GM12878 (cell line): Measurements from ENCODE around the gene NDUFS4. TPM values are rescaled to one million over a fixed set of nuclear protein-coding genes. Genes with fewer than 3 reads are reported as not detected.

Source experiments
- ATAC-seq: fragments of 200-7000 bp; cut with Tn5 transposase; 3 replicates; pipeline ENCODE4 v1.9.1; 2020; ENCODE audit warnings: mild to moderate bottlenecking, moderate library complexity
- BruUV-seq: library from RNA; stranded (reverse); fragments of 400-500 nt; replicated peaks from 2 replicates; lab custom pipeline; 2021; lab: Mats Ljungman, UMichigan
- CTCF ChIA-PET: fragments of 300-600 bp; sonication (Branson Sonifier 250); formaldehyde crosslinking; extraction: SDS; loops from one replicate; lab custom pipeline; 2021; ENCODE audit warnings: inconsistent platforms; lab: Yijun Ruan, JAX
- POLR2A ChIA-PET: fragments of 350-600 bp; formaldehyde crosslinking; extraction: SDS; loops from one replicate; lab custom pipeline; 2021; ENCODE audit warnings: inconsistent platforms; lab: Charles Lee
- RAD21 ChIA-PET: fragments of 300-600 bp; sonication (Branson Sonifier 250); formaldehyde crosslinking; loops from one replicate; lab custom pipeline; 2023; ENCODE audit warnings: antibody characterized with exemption; ENCODE audit not compliant: unreplicated experiment; lab: Charles Lee
- SMC1A ChIA-PET: fragments of 300-600 bp; sonication (Branson Sonifier 250); formaldehyde crosslinking; loops from one replicate; lab custom pipeline; 2023; ENCODE audit not compliant: unreplicated experiment, uncharacterized antibody; lab: Charles Lee
- DNase-seq: peaks from one replicate; pipeline ENCODE4 v3.0.0-alpha.2; 2011; ENCODE audit warnings: low read depth, low spot score
- FAIRE-seq: peaks from 3 replicates; lab custom pipeline; 2011; peaks lifted over from hg19 to GRCh38; lab: Jason Lieb, UNC
- H2AFZ ChIP-seq: 2 replicates; pipeline ENCODE4 v1.6.0; 2011; ENCODE audit warnings: low read depth, low read length, control low read depth; ENCODE audit not compliant: control insufficient read depth
- H3K27ac ChIP-seq: 2 replicates; pipeline ENCODE4 v1.5.1; 2011; ENCODE audit warnings: control low read depth; ENCODE audit not compliant: control insufficient read depth, insufficient read depth
- H3K27me3 ChIP-seq, 2 experiments: replicated peaks in 1 of 2; 2 replicates each; pipeline versions ENCODE4 v1.6.0 to v1.6.1; 2011; ENCODE audit warnings: low read length in 1 of 2; ENCODE audit not compliant: control insufficient read depth in 2 of 2, insufficient read depth in 2 of 2
- H3K36me3 ChIP-seq, 2 experiments: 2 replicates each; pipeline ENCODE4 v1.5.1; 2011; ENCODE audit warnings: low read length in 1 of 2; ENCODE audit not compliant: control insufficient read depth in 2 of 2, insufficient read depth in 2 of 2
- H3K4me1 ChIP-seq: 2 replicates; pipeline ENCODE4 v1.6.1; 2011; ENCODE audit warnings: mild to moderate bottlenecking, low read length, moderate library complexity, mixed read lengths; ENCODE audit not compliant: control insufficient read depth, insufficient read depth
- H3K4me2 ChIP-seq: 2 replicates; pipeline ENCODE4 v1.6.0; 2011; ENCODE audit warnings: control low read depth; ENCODE audit not compliant: control insufficient read depth, insufficient read depth
- H3K4me3 ChIP-seq: fragments of 200-600 bp; sonication (generic); 2 replicates; pipeline ENCODE4 v1.5.1; 2016
- H3K79me2 ChIP-seq: 2 replicates; pipeline ENCODE4 v1.6.0; 2011; ENCODE audit warnings: low read length; ENCODE audit not compliant: control insufficient read depth, insufficient read depth
- H3K9ac ChIP-seq: 2 replicates; pipeline ENCODE4 v1.8.0; 2011; ENCODE audit warnings: low read length, control low read depth, mixed read lengths; ENCODE audit not compliant: control insufficient read depth, insufficient read depth
- H3K9me3 ChIP-seq: replicated peaks from 3 replicates; pipeline ENCODE4 v1.5.1; 2011; ENCODE audit warnings: mild to moderate bottlenecking, low read length; ENCODE audit not compliant: control insufficient read depth, insufficient read depth
- H4K20me1 ChIP-seq: 2 replicates; pipeline ENCODE4 v1.6.0; 2011; ENCODE audit not compliant: control insufficient read depth, insufficient read depth
- EZH2 ChIP-seq: IDR thresholded peaks from 2 replicates; pipeline ENCODE4 v1.6.1; 2012; ENCODE audit warnings: low read depth, mild to moderate bottlenecking, control low read depth, inconsistent platforms, low read length, borderline replicate concordance; ENCODE audit not compliant: control insufficient read depth
- NFIC ChIP-seq: IDR thresholded peaks from 2 replicates; pipeline ENCODE4 v1.6.1; 2012; ENCODE audit warnings: low read depth, mild to moderate bottlenecking, inconsistent platforms, low read length, moderate library complexity
- PBX3 ChIP-seq: IDR thresholded peaks from 2 replicates; pipeline ENCODE4 v1.6.1; 2011; ENCODE audit warnings: mild to moderate bottlenecking, low read depth, low read length, moderate library complexity; ENCODE audit not compliant: insufficient replicate concordance
- TCF12 ChIP-seq: IDR thresholded peaks from 2 replicates; pipeline ENCODE4 v1.6.1; 2011; ENCODE audit warnings: low read depth, mild to moderate bottlenecking, low read length
- ZNF384 ChIP-seq: IDR thresholded peaks from 2 replicates; pipeline ENCODE4 v1.6.1; 2012; ENCODE audit warnings: low read depth, mild to moderate bottlenecking, low read length, improper control_type of control experiment, borderline replicate concordance
- in situ Hi-C: fragments of 300-500 bp; cut with MboI; formaldehyde crosslinking; loops from 9 replicates; pipeline ENCODE4 v1.14.3; 2018; ENCODE audit warnings: mixed read lengths
- intact Hi-C: fragments of 100-400 bp; cut with micrococcal nuclease; formaldehyde crosslinking; loops from one replicate; pipeline ENCODE4 v1.14.2; 2022; ENCODE audit not compliant: unreplicated experiment
- polyA plus RNA-seq, 11 experiments: library from polyadenylated mRNA; depleted of rRNA in 4 of 11; unstranded in 6 of 11; stranded (reverse) in 5 of 11; fragments of >200 nt; fragmentation: Nextera tagmentation in 4 of 11; fragmentation: Illumina TruSeq in 1 of 11; extraction: Ambion mirVana in 4 of 11; extraction: Trizol in 1 of 11; gene quantifications; 1 replicate in 1 of 11; 2 replicates in 10 of 11; pipeline versions ENCODE4 v1.2.1 to v1.2.3, GENCODE V29; 2011 to 2016; ENCODE audit warnings: inconsistent platforms in 2 of 11, missing spikeins in 2 of 11, low read depth in 1 of 11
- total RNA-seq, 4 experiments: library from RNA; depleted of rRNA in 3 of 4; stranded (reverse); fragments of >200 nt in 3 of 4; fragmentation: Illumina TruSeq in 1 of 4; extraction: Trizol in 1 of 4; gene quantifications; 2 replicates each; pipeline versions ENCODE4 v1.2.1 to v1.2.3, GENCODE V29; 2013 to 2021
- TF ChIP-seq, protein P1 (sequence below): IDR thresholded peaks from 2 replicates; pipeline ENCODE4 v1.6.1; 2012; ENCODE audit warnings: low read depth, low read length, improper control_type of control experiment

NDUFS4 gene
- total and polyA plus RNA-seq, 10 of the 15 experiments (the other 5 are each of a cell fraction or from before 2014, with no cell fraction given) = 69.9 to 366 (median 114) TPM

- CTCF ChIA-PET = no interaction called here
- intact Hi-C loops (no loop called here), in situ Hi-C loops (no loop called here)
- SMC1A ChIA-PET = interaction anchor here (0.6 kb wide), 1 partner anchor 538 kb away, joined by 3 read pairs; no protein-coding TSS in a partner anchor
- Histone ChIP-seq H3K9ac (no peak overlapping the region), H3K9me3 (no peaks in the 10 kb centered on the region; the same call in 1 of the 3 replicates), H3K4me1 (no peaks in the 10 kb centered on the region), H3K36me3 (no peaks in the 10 kb centered on the region), H4K20me1 (no peaks in the 10 kb centered on the region), H3K79me2 (no peaks in the 10 kb centered on the region), H3K27me3 (no peaks in the 10 kb centered on the region), H2AFZ (no peak overlapping the region), H3K4me3 (no peak overlapping the region), H3K27ac (no peak overlapping the region), H3K4me2 (no peak overlapping the region)
- no peak for DNase-seq
- TF ChIP-seq PBX3 (no peak), TCF12 (no peak), ZNF384 (no peak), EZH2 (no peak), NFIC (no peak)
- TF ChIP-seq, protein P1, sequence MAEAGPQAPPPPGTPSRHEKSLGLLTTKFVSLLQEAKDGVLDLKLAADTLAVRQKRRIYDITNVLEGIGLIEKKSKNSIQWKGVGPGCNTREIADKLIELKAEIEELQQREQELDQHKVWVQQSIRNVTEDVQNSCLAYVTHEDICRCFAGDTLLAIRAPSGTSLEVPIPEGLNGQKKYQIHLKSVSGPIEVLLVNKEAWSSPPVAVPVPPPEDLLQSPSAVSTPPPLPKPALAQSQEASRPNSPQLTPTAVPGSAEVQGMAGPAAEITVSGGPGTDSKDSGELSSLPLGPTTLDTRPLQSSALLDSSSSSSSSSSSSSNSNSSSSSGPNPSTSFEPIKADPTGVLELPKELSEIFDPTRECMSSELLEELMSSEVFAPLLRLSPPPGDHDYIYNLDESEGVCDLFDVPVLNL = no peak
- no TSS peak for BruUV-seq
- no peak for FAIRE-seq
- ATAC-seq = no peak
- POLR2A ChIA-PET = interaction anchor here (0.5 kb wide), 1 partner anchor 16 kb away, joined by 8 read pairs; no protein-coding TSS in a partner anchor
- RAD21 ChIA-PET = no interaction called here
Measured at GRCh38 chr5:53691014-53691413, 130.6 kb downstream of the NDUFS4 start.
